Spleen (tissue), 11 donors: Measurements from ENCODE around the gene CDH15. TPM values are rescaled to one million over a fixed set of nuclear protein-coding genes. Genes with fewer than 3 reads are reported as not detected.

Source experiments
- DNase-seq: peaks from one replicate; pipeline ENCODE4 v3.0.0-alpha.2; 2020
- H3K27ac ChIP-seq, 8 donors: fragments of 200-600 bp; sonication (generic) in 7 of 8; 1 replicate in 4 of 8; 2 replicates in 4 of 8; pipeline versions ENCODE4 v1.5.0 to v1.8.0; 2016 to 2021; ENCODE audit warnings: inconsistent platforms in 4 of 8, mild to moderate bottlenecking in 4 of 8, moderate library complexity in 1 of 8
- H3K27me3 ChIP-seq, 7 donors: fragments of 200-600 bp; sonication (generic) in 6 of 7; replicated peaks in 1 of 7; 1 replicate in 4 of 7; 2 replicates in 3 of 7; pipeline versions ENCODE4 v1.5.0 to v1.8.0; 2016 to 2021; ENCODE audit warnings: inconsistent platforms in 3 of 7, mild to moderate bottlenecking in 1 of 7
- H3K36me3 ChIP-seq, 6 donors: fragments of 200-600 bp; sonication (generic) in 5 of 6; 1 replicate in 4 of 6; 2 replicates in 2 of 6; pipeline versions ENCODE4 v1.5.0 to v1.8.0; 2016 to 2021; ENCODE audit warnings: inconsistent platforms in 2 of 6
- H3K4me1 ChIP-seq, 6 donors: fragments of 200-600 bp; sonication (generic) in 5 of 6; 1 replicate in 3 of 6; 2 replicates in 3 of 6; pipeline versions ENCODE4 v1.5.0 to v1.8.0; 2016 to 2021; ENCODE audit warnings: inconsistent platforms in 3 of 6
- H3K4me3 ChIP-seq, 8 donors: fragments of 200-600 bp; sonication (generic) in 7 of 8; 1 replicate in 4 of 8; 2 replicates in 4 of 8; pipeline versions ENCODE4 v1.5.0 to v1.8.0; 2016 to 2021; ENCODE audit warnings: inconsistent platforms in 4 of 8, mild to moderate bottlenecking in 4 of 8, moderate library complexity in 2 of 8
- H3K9me3 ChIP-seq, 8 donors: fragments of 200-600 bp; sonication (generic) in 7 of 8; 1 replicate in 4 of 8; 2 replicates in 4 of 8; pipeline versions ENCODE4 v1.5.0 to v1.8.0; 2016 to 2021; ENCODE audit warnings: inconsistent platforms in 4 of 8
- CTCF ChIP-seq, 11 experiments: fragments of 200-600 bp in 7 of 11; fragments of 450-650 bp in 4 of 11; sonication (generic) in 4 of 11; IDR thresholded peaks in 8 of 11; conservative IDR thresholded peaks in 3 of 11; 1 replicate in 7 of 11; 2 replicates in 4 of 11; pipeline versions ENCODE4 v1.4.0 to v1.8.0; 2016 to 2021; ENCODE audit warnings: antibody characterized with exemption in 11 of 11, inconsistent platforms in 4 of 11, mild to moderate bottlenecking in 1 of 11
- POLR2A ChIP-seq, 3 donors: fragments of 450-650 bp; IDR thresholded peaks; one replicate each; pipeline ENCODE4 v1.5.1; 2017; ENCODE audit warnings: antibody characterized with exemption in 3 of 3, mild to moderate bottlenecking in 1 of 3
- POLR2AphosphoS5 ChIP-seq, 3 donors: sonication (generic); formaldehyde crosslinking; IDR thresholded peaks; one replicate each; pipeline ENCODE4 v1.5.1; 2017; ENCODE audit warnings: antibody characterized with exemption in 3 of 3
- WGBS, 5 donors: extraction: QIAGEN DNeasy Blood & Tissue Kit in 3 of 5; methylation state at CpG; one replicate each; pipeline versions ENCODE4 v1.1.5 to v1.1.7; 2013 to 2018; 5-methylcytosine and 5-hydroxymethylcytosine counted together
- intact Hi-C: fragments of 100-400 bp; cut with DNase I; formaldehyde crosslinking; loops from one replicate; pipeline ENCODE4 v1.15.0; 2023; ENCODE audit warnings: low total_unique reads
- polyA plus RNA-seq, 3 donors: library from polyadenylated mRNA; stranded (reverse); fragments of 200-250 nt; gene quantifications; one replicate each; pipeline ENCODE4 v1.2.1, GENCODE V29; 2013
- total RNA-seq, 7 donors: library from RNA; depleted of rRNA in 3 of 7; stranded (reverse); fragments of >200 nt in 3 of 7; fragmentation: NEBNext Ultra II Directional in 4 of 7; extraction: Animal tissue kit (Norgen Biotek cat#: 25700) in 4 of 7; gene quantifications; one replicate each; pipeline versions ENCODE4 v1.1.0 to v1.2.1, GENCODE V29; 2016 to 2021
- donor health status: healthy with polysubstance abuse.
- donor health status: DM: no; HTN: no; CAD: no; lungs with moderate emphysema.
- donor health status: DM: no; HTN: no; CAD: no.
- donor health status: Bipolar disorder and iron deficiency.
- donor health status: healthy.
- donor health status: DM: no; HTN: no; CAD: no.
- donor health status: DM: yes; HTN: yes; CAD: no.

The CDH15 gene
- total and polyA plus RNA-seq, 10 donors, result 0.14 to 7.4 (median 1.2) TPM

DNA sequence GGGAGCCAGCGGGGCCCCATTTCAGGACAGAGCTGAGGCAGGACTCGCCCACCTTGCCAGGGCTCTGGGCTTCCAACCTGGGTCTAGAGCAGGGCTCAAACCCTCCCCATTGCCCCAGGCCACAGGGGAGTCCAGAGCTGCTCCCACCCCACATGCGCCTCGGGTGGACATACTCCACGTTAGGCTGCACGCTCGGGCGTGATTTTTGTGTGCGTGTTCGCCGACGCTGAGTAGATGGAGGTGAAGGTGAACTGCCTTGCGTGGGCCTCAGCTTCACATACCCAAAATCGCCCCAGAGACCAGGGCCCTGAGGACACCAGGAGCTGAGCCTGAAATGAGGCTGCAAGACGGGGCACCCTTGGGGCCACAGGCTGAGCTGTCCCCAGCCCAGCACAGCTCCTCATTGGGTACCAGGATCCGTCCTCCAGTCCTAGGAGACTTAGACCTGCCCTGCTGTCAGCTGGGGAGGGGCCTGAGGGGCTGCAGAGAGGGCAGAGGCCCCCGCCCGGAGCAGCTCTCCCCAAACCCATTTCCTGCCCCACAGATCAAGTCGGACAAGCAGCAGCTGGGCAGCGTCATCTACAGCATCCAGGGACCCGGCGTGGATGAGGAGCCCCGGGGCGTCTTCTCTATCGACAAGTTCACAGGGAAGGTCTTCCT lies 8.2 kb downstream of the CDH15 start:
- Histone ChIP-seq H3K27me3 (peaks cover 0 to 68% (median 0%) of the 10 kb centered on the region in 7 donors), H3K27ac (no peak overlapping the region), H3K4me3 (no peak overlapping the region), H3K9me3 (no peaks in the 10 kb centered on the region), H3K4me1 (peaks cover 0 to 11% (median 0%) of the 10 kb centered on the region in 6 donors), H3K36me3 (no peaks in the 10 kb centered on the region)
- intact Hi-C loops, result no loop called here
- WGBS, 5 donors, result 84 to 96% (median 86%) methylated on average over 14 to 25 of the region's 25 CpGs
- DNase-seq, result no peak
- TF ChIP-seq CTCF (IDR thresholded peaks at IDR 0.05 in 8 of 11, conservative IDR thresholded peaks at IDR 0.05 in 3 of 11) (no peak), POLR2AphosphoS5 (IDR thresholded peaks at IDR 0.05) (no peak), POLR2A (IDR thresholded peaks at IDR 0.05) (no peak)

DNA sequence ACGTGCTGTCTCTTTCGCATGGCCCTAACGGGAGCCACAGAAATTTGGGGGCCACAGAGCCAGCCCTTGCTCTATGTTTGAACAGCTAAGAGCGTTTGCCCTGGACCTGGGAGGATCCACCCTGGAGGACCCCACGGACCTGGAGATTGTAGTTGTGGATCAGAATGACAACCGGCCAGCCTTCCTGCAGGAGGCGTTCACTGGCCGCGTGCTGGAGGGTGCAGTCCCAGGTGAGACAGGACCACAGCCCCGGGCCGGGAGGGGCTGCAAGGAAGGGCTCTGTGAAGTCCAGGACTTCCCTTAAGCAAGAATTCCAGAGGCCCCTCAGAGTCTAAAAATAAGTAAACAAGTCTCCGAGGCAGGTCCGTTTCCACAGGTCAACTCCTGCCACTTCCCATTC lies 11.9 kb downstream of the CDH15 start:
- Histone ChIP-seq H3K27me3 (peaks cover 0 to 47% (median 0%) of the 10 kb centered on the region in 7 donors), H3K27ac (no peak overlapping the region), H3K4me3 (no peak overlapping the region), H3K4me1 (no peaks in the 10 kb centered on the region), H3K36me3 (no peaks in the 10 kb centered on the region), H3K9me3 (peaks cover 0 to 2% (median 0%) of the 10 kb centered on the region in 8 donors)
- DNase-seq, result no peak
- TF ChIP-seq CTCF (IDR thresholded peaks at IDR 0.05 in 8 of 11, conservative IDR thresholded peaks at IDR 0.05 in 3 of 11), result no peak
- TF ChIP-seq POLR2AphosphoS5 (IDR thresholded peaks at IDR 0.05), result no peak
- TF ChIP-seq POLR2A (IDR thresholded peaks at IDR 0.05), result no peak
- intact Hi-C loops, result no loop called here
- 60 to 81% (median 63%) methylated on average over 13 of the region's 13 CpGs for WGBS, 5 donors

DNA sequence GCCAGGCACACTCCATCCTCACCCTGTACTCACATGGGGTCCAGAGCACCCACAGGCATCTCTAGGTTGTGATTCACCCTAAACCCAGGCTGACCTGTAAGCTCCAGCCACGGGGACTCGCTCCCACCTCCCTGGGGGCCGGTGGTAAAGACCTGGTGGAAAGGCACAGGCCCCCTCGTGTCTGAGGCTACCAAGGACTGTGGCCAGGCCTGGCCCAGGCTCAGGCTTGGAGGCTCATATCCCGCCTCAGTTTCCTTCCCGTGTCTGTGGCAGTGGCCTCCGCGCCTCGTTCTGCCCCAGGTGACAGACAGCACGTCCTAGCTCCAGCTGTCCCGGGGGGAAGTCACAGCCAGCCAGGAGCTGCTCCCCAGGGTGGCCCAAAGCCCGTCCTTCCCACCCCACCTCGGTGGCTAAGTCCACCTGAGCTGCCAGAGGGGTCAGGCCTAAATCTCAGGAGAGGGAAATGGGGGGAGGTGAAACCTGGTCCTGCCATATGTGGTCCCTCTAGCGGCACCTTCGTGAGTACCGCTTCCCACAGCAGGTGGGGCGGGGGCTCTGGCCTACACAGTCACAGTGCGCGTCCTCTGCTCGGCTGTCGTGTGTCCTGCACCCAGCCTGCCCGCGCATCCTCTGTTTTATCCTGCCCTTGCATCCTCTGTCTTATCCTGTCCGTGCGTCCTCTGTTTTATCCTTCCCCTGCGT lies 12.6 kb downstream of the CDH15 start:
- H3K9me3 ChIP-seq, result peaks cover 0 to 2% (median 0%) of the 10 kb centered on the region in 8 donors
- H3K36me3 ChIP-seq, result no peaks in the 10 kb centered on the region
- intact Hi-C loops, result no loop called here
- 73 to 84% (median 80%) methylated on average over 21 to 26 of the region's 26 CpGs for WGBS, 5 donors
- no peaks in the 10 kb centered on the region for H3K4me1 ChIP-seq
- peaks cover 0 to 40% (median 0%) of the 10 kb centered on the region in 7 donors for H3K27me3 ChIP-seq
- no peak for DNase-seq
- TF ChIP-seq POLR2A (IDR thresholded peaks at IDR 0.05) (no peak), CTCF (IDR thresholded peaks at IDR 0.05 in 8 of 11, conservative IDR thresholded peaks at IDR 0.05 in 3 of 11) (no peak), POLR2AphosphoS5 (IDR thresholded peaks at IDR 0.05) (no peak)
- H3K4me3 ChIP-seq, result no peak overlapping the region
- H3K27ac ChIP-seq, result no peak overlapping the region

DNA sequence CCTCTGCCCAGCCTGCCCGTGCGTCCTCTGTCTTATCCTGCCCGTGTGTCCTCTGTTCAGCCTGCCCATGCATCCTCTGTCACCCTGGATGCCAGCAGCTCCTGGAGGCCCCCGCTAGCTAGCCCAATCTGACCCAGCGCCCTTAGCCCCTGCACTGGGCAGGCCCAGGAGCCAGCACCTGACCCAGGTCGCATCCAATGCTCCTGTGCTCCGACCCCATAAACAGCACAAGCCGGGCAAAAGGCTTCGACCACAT lies 13.1 kb downstream of the CDH15 start:
- DNase-seq, result no peak
- TF ChIP-seq POLR2AphosphoS5 (IDR thresholded peaks at IDR 0.05), result no peak
- no peak for TF ChIP-seq CTCF (IDR thresholded peaks at IDR 0.05 in 8 of 11, conservative IDR thresholded peaks at IDR 0.05 in 3 of 11)
- no peak for TF ChIP-seq POLR2A (IDR thresholded peaks at IDR 0.05)
- H3K27me3 ChIP-seq, result peaks cover 0 to 35% (median 0%) of the 10 kb centered on the region in 7 donors
- no peak overlapping the region for H3K27ac ChIP-seq
- no peaks in the 10 kb centered on the region for H3K4me1 ChIP-seq
- no peaks in the 10 kb centered on the region for H3K36me3 ChIP-seq
- no peak overlapping the region for H3K4me3 ChIP-seq
- H3K9me3 ChIP-seq, result peaks cover 0 to 2% (median 0%) of the 10 kb centered on the region in 8 donors
- 78 to 92% (median 83%) methylated on average over 9 of the region's 9 CpGs for WGBS, 5 donors
- intact Hi-C loops, result no loop called here
